Karpas-422 (cell line): ENCODE data around the gene CNR2. TPM values are rescaled to one million over a fixed set of nuclear protein-coding genes. Genes with fewer than 3 reads are reported as not detected.
"Not testable (repeated sequence)": the region's sequence is repeated elsewhere in the genome, so short reads cannot be mapped to it uniquely, and the experiment has no call there.

Experiments
- DNase-seq: peaks from one replicate; pipeline ENCODE4 v3.0.0-alpha.2; 2015
- H2AFZ ChIP-seq: fragments of 200-600 bp; sonication (generic); 2 replicates; pipeline ENCODE4 v1.6.1; 2014; ENCODE audit warnings: antibody characterized with exemption, low read length, mixed read lengths
- H3K27ac ChIP-seq: fragments of 200-600 bp; sonication (generic); 2 replicates; pipeline ENCODE4 v1.5.1; 2014; ENCODE audit warnings: mild to moderate bottlenecking, low read length, moderate library complexity
- H3K27me3 ChIP-seq: fragments of 200-600 bp; sonication (generic); 2 replicates; pipeline ENCODE4 v1.6.1; 2014; ENCODE audit warnings: low read length, mixed read lengths
- H3K36me3 ChIP-seq: fragments of 200-600 bp; sonication (generic); 2 replicates; pipeline ENCODE4 v1.6.1; 2014; ENCODE audit warnings: low read length, mixed read lengths; ENCODE audit not compliant: insufficient read depth
- H3K4me1 ChIP-seq: fragments of 200-600 bp; sonication (generic); 2 replicates; pipeline ENCODE4 v1.6.1; 2014; ENCODE audit warnings: mild to moderate bottlenecking, low read length, mixed read lengths
- H3K4me2 ChIP-seq: fragments of 200-600 bp; sonication (generic); 2 replicates; pipeline ENCODE4 v1.6.1; 2014; ENCODE audit warnings: low read length, low read depth, mild to moderate bottlenecking; ENCODE audit not compliant: poor library complexity, severe bottlenecking
- H3K4me3 ChIP-seq: fragments of 200-600 bp; sonication (generic); 2 replicates; pipeline ENCODE4 v1.5.1; 2014; ENCODE audit warnings: mild to moderate bottlenecking, antibody characterized with exemption, low read length, mixed read lengths
- H3K79me2 ChIP-seq: fragments of 200-600 bp; sonication (generic); 2 replicates; pipeline ENCODE4 v1.6.1; 2014; ENCODE audit warnings: mild to moderate bottlenecking, low read length, mixed read lengths
- H3K9ac ChIP-seq: fragments of 200-600 bp; sonication (generic); 2 replicates; pipeline ENCODE4 v1.6.0; 2014; ENCODE audit warnings: low read length
- H3K9me2 ChIP-seq: fragments of 200-600 bp; sonication (generic), shearing (Covaris generic); replicated peaks from 2 replicates; pipeline ENCODE4 v1.6.0; 2014; ENCODE audit warnings: mild to moderate bottlenecking, low read length, moderate library complexity; ENCODE audit not compliant: insufficient read depth
- H3K9me3 ChIP-seq: fragments of 300-700, 200-600 bp; sonication (generic); 2 replicates; pipeline ENCODE4 v1.6.1; 2014; ENCODE audit warnings: low read length, mixed read lengths
- H4K20me1 ChIP-seq: fragments of 200-600 bp; sonication (generic); 2 replicates; pipeline ENCODE4 v1.6.1; 2014; ENCODE audit warnings: mild to moderate bottlenecking, antibody characterized with exemption, low read length, low read depth; ENCODE audit not compliant: insufficient read depth
- total RNA-seq: library from RNA; depleted of rRNA; stranded (reverse); fragments of >200 nt; shearing (Covaris generic); gene quantifications from 2 replicates; pipeline ENCODE4 v1.2.3, GENCODE V29; 2014; ENCODE audit warnings: low replicate concordance

Gene CNR2
- total RNA-seq, 1 experiment from 2014 or later: 18.9 TPM

GRCh38 chr1:23903754-23904153 lies 9.4 kb downstream of the CNR2 start:
- Histone ChIP-seq H3K4me3 (no peak overlapping the region), H3K27ac (peak overlapping the region; percentile 69), H4K20me1 (no peaks in the 10 kb centered on the region), H3K4me2 (no peak overlapping the region), H3K36me3 (no peaks in the 10 kb centered on the region), H3K9me3 (no peaks in the 10 kb centered on the region), H3K27me3 (no peaks in the 10 kb centered on the region), H3K4me1 (peaks cover 57% of the 10 kb centered on the region), H3K9ac (0 out of 2 replicates have a peak overlapping the region, but pooled peaks have one; percentile 20), H3K9me2 (no peaks in the 10 kb centered on the region), H2AFZ (no peak overlapping the region; the same call in 1 of the 2 replicates), H3K79me2 (peaks cover 20% of the 10 kb centered on the region)
- DNase-seq: no peak

GRCh38 chr1:23902321-23903278 lies 10.6 kb downstream of the CNR2 start:
- Histone ChIP-seq H3K36me3 (no peaks in the 10 kb centered on the region), H3K27ac (no peak overlapping the region), H2AFZ (no peak overlapping the region), H3K9ac (no peak overlapping the region), H3K4me1 (peaks cover 45% of the 10 kb centered on the region), H3K27me3 (no peaks in the 10 kb centered on the region), H3K79me2 (peaks cover 20% of the 10 kb centered on the region), H3K9me3 (no peaks in the 10 kb centered on the region), H3K4me2 (no peak overlapping the region), H3K4me3 (no peak overlapping the region), H3K9me2 (no peaks in the 10 kb centered on the region), H4K20me1 (no peaks in the 10 kb centered on the region)
- no peak for DNase-seq

- not testable (repeated sequence) for H3K4me2 ChIP-seq, H4K20me1 ChIP-seq, H3K9ac ChIP-seq, H2AFZ ChIP-seq, H3K27me3 ChIP-seq, H3K9me3 ChIP-seq, H3K36me3 ChIP-seq, H3K9me2 ChIP-seq, H3K4me3 ChIP-seq, H3K27ac ChIP-seq, DNase-seq
- peaks cover 28% of the 10 kb centered on the region for H3K4me1 ChIP-seq
- H3K79me2 ChIP-seq: peaks cover 12% of the 10 kb centered on the region
Measured at GRCh38 chr1:23900017-23900416, 13.1 kb downstream of the CNR2 start.

- H3K79me2 ChIP-seq: peaks cover 6% of the 10 kb centered on the region
- H3K27me3 ChIP-seq: no peaks in the 10 kb centered on the region
- H3K4me1 ChIP-seq: peaks cover 22% of the 10 kb centered on the region
Measured at GRCh38 chr1:23899070-23899469, 14.1 kb downstream of the CNR2 start.

GRCh38 chr1:23897083-23897482 lies 16.1 kb downstream of the CNR2 start:
- no peak overlapping the region for H3K4me3 ChIP-seq
- H3K4me1 ChIP-seq: peaks cover 15% of the 10 kb centered on the region
- no peak overlapping the region for H2AFZ ChIP-seq
- no peaks in the 10 kb centered on the region for H3K27me3 ChIP-seq
- DNase-seq: no peak
- no peak overlapping the region for H3K4me2 ChIP-seq
- no peaks in the 10 kb centered on the region; the same call in 1 of the 2 replicates for H3K79me2 ChIP-seq
- no peak overlapping the region for H3K27ac ChIP-seq
- no peaks in the 10 kb centered on the region for H3K9me2 ChIP-seq
- no peaks in the 10 kb centered on the region for H3K36me3 ChIP-seq
- no peaks in the 10 kb centered on the region for H4K20me1 ChIP-seq
- H3K9me3 ChIP-seq: no peaks in the 10 kb centered on the region
- H3K9ac ChIP-seq: no peak overlapping the region

More at GRCh38 chr1:23899070-23899469, 14.1 kb downstream of the CNR2 start:
- H3K9me3 ChIP-seq: no peaks in the 10 kb centered on the region
- H3K9ac ChIP-seq: no peak overlapping the region
- H3K9me2 ChIP-seq: no peaks in the 10 kb centered on the region
- no peak overlapping the region for H2AFZ ChIP-seq
- no peaks in the 10 kb centered on the region for H4K20me1 ChIP-seq
- H3K36me3 ChIP-seq: no peaks in the 10 kb centered on the region
- H3K4me2 ChIP-seq: no peak overlapping the region
- H3K27ac ChIP-seq: no peak overlapping the region
- no peak for DNase-seq
- no peak overlapping the region for H3K4me3 ChIP-seq

- Histone ChIP-seq H2AFZ (no peak overlapping the region), H4K20me1 (no peaks in the 10 kb centered on the region), H3K36me3 (no peaks in the 10 kb centered on the region), H3K9ac (no peak overlapping the region), H3K4me1 (peaks cover 18% of the 10 kb centered on the region), H3K27me3 (no peaks in the 10 kb centered on the region), H3K9me2 (no peaks in the 10 kb centered on the region), H3K4me2 (no peak overlapping the region), H3K79me2 (no peaks in the 10 kb centered on the region; the same call in 1 of the 2 replicates), H3K9me3 (no peaks in the 10 kb centered on the region), H3K27ac (no peak overlapping the region), H3K4me3 (no peak overlapping the region)
- DNase-seq: no peak
Measured at GRCh38 chr1:23896491-23896890, 16.7 kb downstream of the CNR2 start.

GRCh38 chr1:23895993-23896392 lies 17.2 kb downstream of the CNR2 start:
- Histone ChIP-seq H4K20me1 (no peaks in the 10 kb centered on the region), H3K36me3 (no peaks in the 10 kb centered on the region), H3K79me2 (no peaks in the 10 kb centered on the region; the same call in 1 of the 2 replicates), H3K4me3 (no peak overlapping the region), H3K4me1 (peaks cover 18% of the 10 kb centered on the region), H3K9ac (no peak overlapping the region), H3K27ac (no peak overlapping the region), H3K9me2 (no peaks in the 10 kb centered on the region), H3K27me3 (no peaks in the 10 kb centered on the region), H2AFZ (no peak overlapping the region), H3K4me2 (no peak overlapping the region), H3K9me3 (no peaks in the 10 kb centered on the region)
- DNase-seq: no peak

GRCh38 chr1:23895082-23895481 lies 18.1 kb downstream of the CNR2 start:
- Histone ChIP-seq H2AFZ (no peak overlapping the region), H3K9ac (no peak overlapping the region), H3K27ac (peak overlapping the region; percentile 47; the same call in 1 of the 2 replicates), H3K4me3 (no peak overlapping the region), H3K4me2 (no peak overlapping the region), H4K20me1 (no peaks in the 10 kb centered on the region), H3K9me3 (no peaks in the 10 kb centered on the region), H3K9me2 (no peaks in the 10 kb centered on the region), H3K36me3 (no peaks in the 10 kb centered on the region), H3K79me2 (no peaks in the 10 kb centered on the region; the same call in 1 of the 2 replicates), H3K27me3 (no peaks in the 10 kb centered on the region), H3K4me1 (peaks cover 22% of the 10 kb centered on the region)
- DNase-seq: no peak
